COLO829 (cell line): ENCODE results near the gene AOPEP.
A peak's percentile ranks its signal among the peaks of the same experiment; 100 is the strongest.
"Not testable (repeated sequence)": the region's sequence is repeated elsewhere in the genome, so short reads cannot be mapped to it uniquely, and the experiment has no call there.

ENCODE experiments used
- DNase-seq: peaks from one replicate; pipeline ENCODE4 v3.0.0; 2012; ENCODE audit warnings: low spot score

AOPEP gene

DNA sequence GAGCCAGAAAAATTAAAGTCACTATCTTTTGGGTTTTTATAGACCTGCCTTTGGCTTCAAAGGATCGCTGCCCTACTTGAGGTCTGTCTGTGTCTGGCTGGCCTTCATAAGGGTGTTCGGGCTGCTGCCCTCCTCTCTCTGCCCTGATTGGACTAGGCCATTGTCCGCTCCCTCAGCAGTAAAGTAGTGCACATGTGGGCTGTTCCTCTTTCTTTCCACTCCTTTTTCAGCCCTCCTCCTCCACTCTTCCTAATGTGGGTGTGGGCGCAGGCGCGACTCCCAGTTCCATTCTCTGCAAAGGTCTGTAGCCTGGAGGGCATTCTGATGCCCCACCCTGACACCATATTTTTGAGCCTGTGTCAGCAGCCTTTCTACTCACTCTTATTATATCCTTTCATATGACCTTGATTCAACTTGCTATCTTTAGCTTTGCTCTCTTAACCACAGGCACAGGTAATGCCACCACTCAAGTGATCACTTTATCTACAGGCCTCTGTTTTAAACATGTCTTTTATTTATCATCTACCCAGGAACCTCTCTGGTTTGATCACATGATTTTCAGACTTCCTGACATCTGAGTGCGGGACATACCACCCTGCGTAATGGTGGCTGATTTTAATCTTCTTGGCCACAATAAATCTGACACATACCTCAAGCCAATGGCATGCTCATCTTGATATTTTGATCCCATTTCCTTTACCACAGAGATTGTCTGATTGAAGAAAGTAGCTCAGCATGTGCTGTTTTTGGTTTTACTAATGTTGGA, 144.5 kb downstream of the AOPEP start:
- no peak for DNase-seq

DNA sequence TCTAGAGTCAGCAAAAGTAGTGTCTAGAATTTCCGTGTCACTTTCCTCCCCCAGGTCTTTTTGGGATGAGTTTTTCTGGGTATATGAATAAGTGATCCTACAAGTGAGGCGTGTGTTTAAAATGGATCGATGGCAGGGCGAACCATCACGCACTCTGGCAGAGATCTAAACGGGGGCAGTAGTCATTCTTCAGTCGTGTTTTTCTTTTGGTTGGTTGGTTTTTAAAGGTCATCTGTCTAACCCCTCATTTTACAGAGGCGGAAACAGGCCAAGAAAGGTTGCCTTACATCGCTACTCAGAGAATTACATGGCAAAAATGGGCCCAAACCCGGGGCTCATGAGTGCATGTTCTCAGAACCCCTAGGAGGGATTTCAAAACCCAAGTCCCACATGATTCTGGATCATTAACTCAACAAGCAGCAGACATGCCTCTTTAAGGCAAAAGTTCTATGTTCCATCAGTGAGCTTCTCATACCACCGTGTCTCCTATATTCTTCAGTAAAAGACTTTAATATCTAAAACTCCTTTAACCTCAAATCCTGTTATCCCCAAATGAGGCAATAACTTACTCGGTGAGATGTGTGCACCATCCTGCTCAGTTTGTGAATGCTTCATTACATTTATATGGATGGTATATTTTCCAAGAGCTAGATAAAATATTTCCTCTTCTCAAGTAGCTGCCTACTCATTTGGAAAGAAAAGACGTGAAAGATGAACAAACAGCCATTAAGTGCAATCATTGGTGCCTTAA, 145.8 kb downstream of the AOPEP start:
- DNase-seq = no peak

DNA sequence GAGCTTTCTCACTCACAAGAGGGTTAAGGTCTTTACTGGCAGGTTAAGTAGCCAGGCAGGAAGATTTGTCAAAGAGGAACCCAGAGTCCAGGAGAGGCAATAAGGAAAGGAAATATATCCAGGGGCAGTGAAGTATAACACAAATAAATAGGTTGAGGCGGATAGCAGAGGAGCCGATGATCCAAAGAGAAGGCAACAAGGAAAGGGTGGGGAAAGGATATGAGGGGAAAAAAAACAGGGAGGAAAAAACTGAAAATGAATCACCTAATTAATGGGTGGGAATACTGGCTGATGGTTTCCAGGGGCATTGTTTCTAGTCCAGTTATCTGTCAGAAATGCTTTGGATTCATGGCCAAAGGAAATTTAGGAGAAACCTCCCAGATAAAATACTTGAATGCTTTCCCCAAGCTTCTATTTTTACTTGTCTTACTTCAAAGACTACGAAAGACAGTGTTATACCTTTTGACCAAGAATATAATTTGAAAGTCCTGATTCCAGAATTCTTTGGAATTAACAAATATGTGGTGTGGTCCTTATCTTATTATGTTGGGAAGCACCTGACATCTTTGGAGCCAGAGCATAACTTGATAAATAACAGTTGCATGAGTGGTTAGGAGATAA, 146.5 kb downstream of the AOPEP start:
- DNase-seq = no peak

DNA sequence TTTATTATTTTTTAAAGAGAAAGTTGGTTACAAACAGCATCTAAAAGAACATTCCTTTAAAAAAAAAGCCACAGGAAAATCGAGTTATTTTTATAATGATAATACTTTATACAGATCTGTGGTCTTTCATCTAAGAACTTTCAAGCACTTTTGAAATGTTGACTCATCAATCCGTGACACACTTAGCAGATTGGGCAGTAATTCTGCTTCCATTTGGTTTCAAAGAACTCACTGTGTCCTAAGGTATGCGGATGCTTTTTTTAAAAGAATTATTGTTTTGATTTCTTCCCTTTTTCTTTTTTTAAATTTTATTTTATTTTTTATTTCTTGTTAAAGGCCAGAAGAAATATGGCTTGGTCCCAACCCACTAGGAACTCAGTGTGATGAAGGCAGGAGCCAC, 147.8 kb downstream of the AOPEP start:
- DNase-seq = peak; percentile 82

DNA sequence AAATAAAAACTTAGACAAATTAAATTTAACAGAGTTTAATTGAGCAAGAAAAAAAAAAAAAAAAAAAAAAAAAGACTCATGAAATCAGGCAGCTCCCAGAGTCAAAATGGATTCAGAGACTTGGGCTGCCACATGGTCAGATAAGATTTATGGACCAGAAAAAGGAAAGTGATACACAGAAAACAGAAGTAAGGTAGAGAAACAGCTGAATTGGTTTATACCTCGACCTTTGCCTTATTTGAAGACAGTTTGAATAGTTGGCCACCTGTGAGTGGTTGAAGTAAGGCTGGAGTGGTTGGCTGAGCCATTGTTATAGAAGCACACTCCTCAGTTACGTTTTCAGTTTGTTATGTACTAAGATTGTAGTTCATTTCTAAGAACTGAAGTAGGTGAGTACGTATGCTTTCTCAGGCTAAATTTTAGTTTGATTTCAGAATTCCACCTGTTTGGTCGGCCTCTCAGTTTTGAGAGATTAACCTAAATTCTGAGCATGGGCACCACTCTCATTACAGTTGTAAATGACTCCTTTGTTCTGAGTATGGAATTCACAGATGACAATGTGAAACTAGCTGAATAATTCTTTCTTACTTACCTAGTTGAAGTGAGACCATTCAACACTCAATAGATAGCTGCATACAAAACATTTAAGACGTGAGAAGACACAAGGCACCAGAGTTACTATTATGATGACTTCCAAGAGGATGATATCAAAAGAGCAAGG, 149.0 kb downstream of the AOPEP start:
- DNase-seq = no peak

DNA sequence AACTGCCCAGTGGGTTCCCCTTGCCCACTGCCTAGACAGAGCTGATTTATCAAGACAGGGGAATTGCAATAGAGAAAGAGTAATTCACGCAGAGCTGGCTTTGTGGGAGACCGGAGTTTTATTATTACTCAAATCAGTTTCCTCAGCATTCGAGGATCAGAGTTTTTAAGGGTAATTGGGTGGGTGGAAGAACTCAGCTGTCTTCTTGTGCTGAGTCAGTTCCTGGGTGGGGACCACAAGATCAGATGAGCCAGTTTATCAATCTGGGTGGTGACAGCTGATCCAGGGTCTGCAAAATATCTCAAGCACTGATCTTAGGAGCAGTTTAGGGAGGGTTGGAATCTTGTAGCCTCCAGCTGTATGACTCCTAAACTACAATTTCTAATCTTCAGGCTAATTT, 152.3 kb downstream of the AOPEP start:
- DNase-seq = not testable (repeated sequence)

DNA sequence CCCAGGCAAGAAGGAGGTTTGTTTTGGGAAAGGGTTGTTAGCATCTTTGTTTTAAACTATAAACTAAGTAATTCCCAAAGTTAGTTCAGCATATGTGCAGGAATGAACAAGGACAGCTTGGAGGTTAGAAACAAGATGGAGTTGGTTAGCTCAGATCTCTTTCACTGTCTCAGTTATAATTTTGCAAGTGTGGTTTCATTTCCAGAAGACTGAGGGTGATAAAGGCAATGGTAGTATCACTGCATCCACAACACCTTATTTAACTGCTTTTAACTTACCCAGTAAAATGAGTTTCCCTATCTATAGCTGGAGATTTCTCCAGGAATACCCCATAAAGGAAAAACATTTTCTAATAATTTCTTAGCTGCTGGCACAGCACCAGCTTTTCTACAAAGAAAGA, 152.7 kb downstream of the AOPEP start:
- no peak for DNase-seq

DNA sequence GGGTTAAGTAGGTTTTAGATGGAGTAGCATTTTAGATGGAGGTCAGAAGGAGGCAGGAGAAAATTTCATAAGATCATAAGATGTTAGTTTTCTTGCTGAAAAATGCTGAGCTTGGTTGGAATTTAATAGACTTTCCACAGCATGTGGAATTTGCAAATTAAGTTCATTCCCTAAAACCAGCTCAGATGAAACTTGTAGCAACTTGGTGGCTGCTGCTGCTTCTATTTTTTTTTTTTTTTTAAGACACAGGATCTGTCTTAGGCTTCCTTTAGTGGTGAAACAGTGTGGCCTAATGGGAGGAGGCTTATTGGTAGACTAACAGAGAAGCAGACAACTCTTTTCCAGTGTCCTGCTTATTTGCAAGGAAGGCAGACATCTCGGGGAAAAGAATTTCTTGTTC, 154.5 kb downstream of the AOPEP start:
- no peak for DNase-seq

DNA sequence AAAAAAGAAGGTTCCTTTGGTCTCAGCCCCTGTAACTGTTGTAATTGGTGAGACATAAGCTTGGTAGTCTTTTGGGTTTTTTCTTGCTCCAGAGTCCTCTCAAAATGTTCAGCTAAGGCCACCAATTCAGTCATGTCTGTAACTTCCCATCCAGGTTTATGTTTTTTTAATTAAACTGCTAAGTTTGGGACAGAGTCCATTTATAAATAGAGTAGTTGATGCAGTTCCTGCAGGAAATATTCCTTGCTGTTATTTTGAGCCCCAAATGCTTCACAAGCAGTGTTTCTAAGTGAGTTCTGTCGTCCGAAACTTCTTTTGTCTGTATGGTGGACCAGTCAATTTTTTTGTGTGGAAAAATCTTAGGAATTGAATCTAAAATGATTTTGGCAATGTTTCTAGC, 155.0 kb downstream of the AOPEP start:
- DNase-seq = no peak

DNA sequence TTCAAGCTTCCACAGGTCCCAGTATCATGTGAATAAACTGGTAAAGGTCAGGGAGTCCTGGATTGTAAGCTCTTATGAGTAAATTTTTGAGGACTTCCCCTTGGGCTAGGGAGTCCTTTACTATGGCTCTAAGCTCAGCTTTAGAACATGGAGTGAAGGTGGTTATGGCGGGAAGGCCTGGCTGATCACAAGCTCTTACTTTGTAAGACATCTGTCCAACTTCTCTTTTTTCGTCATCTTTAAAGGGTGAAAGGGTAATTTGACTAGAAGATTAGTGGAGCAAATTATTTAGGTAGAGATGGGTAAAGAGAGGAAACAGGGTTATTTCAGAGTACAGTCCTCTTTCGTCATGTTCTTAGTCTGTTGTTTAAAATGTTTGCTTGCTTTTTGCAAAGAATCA, 155.4 kb downstream of the AOPEP start:
- DNase-seq = no peak

DNA sequence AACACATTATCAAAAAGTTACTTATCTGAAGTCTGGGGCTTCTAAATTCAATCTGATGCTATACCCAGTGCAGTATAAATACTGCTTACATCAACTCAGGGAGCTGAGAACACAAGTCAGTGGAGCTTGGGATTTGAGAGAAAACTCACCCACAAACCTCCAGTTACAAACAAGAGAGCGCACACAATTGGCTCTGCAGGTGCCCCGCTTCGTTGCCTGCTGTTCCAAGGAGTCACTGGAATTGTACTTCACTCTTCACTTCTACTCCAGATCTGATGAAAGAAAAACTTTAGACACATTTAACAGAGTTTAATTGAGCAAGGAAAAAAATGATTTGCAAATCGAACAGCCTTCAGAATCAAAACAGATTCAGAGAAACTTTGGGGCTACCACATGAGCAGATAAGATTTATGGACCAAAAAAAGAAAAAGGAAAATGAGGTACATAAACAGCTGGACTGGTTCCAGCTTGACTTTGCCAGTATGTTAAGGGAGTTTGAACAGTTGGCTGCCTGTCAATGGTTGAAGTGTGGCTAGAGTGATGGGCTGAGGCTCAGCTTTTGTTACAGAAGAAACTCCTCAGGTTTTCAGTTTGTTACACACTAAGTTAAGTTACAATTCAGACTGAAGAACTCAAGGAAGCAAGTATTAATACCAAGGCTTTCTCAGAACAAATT, 156.6 kb downstream of the AOPEP start:
- no peak for DNase-seq

DNA sequence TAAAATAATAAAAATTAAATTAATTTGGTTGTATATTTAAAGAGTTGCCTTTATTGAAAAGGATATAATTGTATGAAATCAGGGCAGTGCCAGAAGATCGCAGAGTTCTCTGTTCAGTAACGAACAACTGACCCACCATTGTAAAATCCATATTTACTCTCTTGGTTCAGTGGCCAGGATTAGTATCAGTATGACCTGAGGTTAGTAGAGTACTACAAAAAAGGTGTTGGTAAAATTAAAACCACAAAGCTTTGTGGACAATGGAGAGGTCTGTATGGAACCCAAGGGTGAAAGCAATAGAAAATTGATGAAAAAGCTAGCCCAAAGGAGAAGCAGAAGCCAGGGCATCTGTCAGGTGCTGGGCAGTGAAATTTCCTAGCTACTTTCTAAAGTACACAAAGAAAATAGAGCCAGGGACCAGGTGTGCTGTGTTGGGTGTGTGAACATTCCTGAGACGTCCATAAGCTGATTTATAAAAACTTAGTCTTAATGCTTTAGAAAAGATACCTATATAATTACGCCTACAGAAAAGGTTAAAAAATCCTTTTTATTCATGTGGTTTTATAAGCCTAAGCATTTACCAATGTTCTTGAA, 159.5 kb downstream of the AOPEP start:
- no peak for DNase-seq

DNA sequence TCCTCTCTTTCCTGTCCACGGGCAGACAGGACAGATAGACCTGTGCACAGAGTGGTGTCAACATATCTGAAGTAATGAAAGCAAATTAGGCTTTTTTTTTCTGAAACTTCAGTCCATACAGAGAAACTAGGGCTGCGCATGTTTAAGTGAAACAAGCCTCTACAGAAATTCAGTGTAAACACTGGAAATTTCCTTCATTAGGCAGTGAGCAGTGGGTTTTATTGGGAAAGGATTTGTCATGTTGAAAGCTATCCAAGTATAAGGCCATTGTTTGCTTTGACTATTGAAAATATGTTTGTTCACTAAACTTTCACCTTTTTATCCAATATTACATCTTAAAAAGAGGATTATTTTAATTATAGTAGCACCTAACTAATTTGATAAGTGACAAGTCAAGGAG, 161.2 kb downstream of the AOPEP start:
- DNase-seq = no peak

DNA sequence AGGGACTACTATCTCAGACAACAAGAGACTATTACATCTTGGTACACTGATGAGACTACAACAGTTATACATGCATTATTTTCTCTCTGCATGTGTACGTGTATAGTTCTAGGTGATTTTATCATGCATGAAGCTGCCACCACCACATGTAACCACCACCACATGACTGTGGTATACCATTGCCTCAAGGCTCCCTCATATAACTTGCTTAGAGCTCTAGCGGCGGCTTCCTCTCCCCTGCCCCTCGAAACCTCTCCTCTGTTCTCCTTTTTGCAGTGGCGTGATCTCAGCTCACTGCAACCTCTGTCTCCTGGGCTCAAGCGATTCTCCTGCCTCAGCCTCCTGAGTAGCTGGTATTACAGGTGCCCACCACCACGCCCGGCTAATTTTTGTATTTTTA, 162.3 kb downstream of the AOPEP start:
- no peak for DNase-seq

DNA sequence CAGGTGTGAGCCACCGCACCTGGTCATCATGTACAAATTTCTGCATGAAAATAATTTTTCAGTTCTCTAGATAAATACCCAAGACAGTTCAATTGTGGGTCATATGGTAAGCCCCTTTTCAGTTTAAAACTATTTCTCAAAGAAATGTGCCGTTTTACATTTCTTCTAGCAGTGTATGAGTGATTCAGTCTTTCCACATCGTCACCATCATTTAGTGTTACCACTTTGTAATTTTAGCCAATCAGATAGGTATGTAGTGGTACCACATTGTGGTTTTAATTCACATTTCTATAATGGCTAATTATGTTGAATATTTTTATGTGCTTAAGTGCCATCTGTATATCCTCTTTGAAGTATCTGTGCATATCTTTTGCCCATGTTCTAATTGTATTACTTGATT, 163.1 kb downstream of the AOPEP start:
- no peak for DNase-seq

DNA sequence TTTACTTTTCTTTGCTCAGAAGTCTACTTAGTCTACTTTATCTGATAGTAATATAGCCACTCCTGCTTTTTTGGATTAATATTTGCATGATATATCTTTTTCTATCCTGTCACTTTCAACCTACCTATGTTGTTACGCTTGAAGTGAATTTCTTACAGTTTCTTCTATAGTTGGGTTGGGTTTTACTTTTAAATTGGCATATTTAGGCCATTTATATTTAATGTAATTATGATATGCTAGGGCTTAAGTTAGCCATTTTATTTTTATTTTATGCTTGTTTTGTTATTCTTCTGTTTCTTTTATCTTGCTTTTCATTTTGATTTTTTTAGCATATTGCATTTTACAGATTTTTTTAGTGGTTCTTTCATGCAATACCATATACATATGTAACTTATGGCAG, 164.7 kb downstream of the AOPEP start:
- DNase-seq = no peak

DNA sequence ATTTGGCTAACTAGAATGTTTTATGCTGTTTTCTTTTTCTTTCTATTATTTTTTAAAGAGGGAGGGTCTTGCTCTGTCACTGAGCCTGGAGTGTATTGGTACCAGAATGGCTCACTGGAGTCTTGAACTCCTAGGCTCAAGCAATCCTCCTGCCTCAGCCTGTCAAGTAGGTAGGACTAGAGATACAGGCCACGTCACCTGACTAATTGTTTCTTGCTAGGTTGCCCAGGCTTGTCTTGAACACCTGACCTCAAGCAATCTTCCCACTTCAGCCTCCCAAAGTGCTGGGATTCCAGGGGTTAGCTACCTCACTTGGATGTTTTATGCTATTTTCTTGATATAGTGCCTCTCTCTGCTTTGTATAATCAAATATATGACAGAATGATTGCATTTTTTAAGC, 166.2 kb downstream of the AOPEP start:
- no peak for DNase-seq

DNA sequence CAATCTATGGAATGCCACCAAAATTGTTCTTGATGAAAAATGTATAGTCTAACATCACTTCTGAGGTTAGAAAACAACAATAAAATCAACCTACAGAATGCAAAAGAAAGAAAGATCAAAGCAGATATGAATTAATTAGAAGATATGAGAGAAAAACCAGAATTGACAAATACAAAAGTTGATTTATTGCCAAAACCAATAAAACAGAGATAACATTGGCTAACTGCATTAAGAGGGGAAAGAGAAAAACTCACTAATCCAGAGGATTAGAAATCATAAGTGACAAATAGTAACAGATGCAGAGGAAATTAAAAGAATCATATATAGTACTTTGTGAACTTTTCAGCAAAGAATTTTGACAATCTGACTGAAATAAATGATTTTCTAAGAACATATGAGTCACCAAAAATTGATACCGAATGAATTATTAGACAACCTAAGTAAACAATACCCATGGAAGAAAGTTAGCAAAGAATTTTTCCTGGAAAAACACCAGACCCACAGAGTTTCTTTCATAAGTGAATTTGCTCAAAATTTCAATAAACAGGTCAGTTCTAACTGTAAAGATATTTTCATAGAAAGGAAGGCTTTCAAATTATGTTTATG, 167.7 kb downstream of the AOPEP start:
- no peak for DNase-seq

DNA sequence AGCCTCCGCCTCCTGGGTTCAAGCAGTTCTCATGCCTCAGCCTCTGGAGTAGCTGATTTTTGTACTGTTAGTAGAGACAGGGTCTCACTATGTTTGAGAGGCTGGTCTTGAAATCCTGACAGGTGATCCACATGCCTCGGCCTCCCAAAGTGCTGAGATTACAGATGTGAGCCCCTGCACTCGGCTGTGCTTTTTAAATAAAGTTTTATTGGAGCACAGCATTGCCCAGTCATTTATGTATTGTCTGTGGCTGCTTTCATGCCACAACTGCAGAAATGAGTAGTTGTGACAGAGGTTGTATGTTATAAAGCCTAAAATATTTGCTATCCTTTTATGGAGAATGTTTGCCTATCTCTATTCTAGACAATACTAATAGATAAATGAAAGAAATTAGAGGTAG, 169.2 kb downstream of the AOPEP start:
- no peak for DNase-seq

DNA sequence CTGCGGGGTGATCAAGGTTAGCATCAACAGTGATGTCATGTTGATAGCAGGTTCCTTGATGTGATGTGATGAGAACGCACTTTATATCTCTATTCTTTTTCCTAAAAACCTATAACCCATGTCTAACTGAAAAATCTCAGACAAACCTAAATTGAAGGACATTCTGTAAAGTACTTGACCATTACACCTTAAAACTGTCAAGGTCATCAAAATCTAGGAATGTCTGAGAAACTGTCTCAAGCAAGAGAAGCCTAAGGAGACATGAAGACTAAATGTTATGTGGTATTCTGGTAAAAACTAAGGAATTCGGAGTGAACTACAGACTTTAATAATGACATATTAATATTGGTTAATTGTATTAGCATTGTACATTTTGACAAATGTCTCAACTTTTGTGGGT, 170.0 kb downstream of the AOPEP start:
- no peak for DNase-seq
